GM23338 (cell line): ENCODE results near the gene PLK2. TPM values are rescaled to one million over a fixed set of nuclear protein-coding genes. Genes with fewer than 3 reads are reported as not detected.

Experiments used
- ATAC-seq: fragments of 200-7000 bp; cut with Tn5 transposase; 3 replicates; pipeline ENCODE4 v1.9.1; 2020
- DNase-seq: peaks from one replicate; pipeline ENCODE4 v3.0.0-alpha.2; 2015; ENCODE audit warnings: low spot score
- H2AFZ ChIP-seq: fragments of 200-600 bp; sonication (generic); 2 replicates; pipeline ENCODE4 v1.8.0; 2016; ENCODE audit warnings: antibody characterized with exemption, mild to moderate bottlenecking, moderate library complexity
- H3F3A ChIP-seq: fragments of 200-600 bp; sonication (generic); replicated peaks from 2 replicates; pipeline ENCODE4 v1.8.0; 2017; ENCODE audit warnings: antibody characterized with exemption, mixed run types, low read depth
- H3K27ac ChIP-seq: fragments of 200-600 bp; sonication (generic); 2 replicates; pipeline ENCODE4 v1.6.1; 2016; ENCODE audit warnings: low read depth
- H3K27me3 ChIP-seq: fragments of 200-600 bp; sonication (generic); 2 replicates; pipeline ENCODE4 v1.8.0; 2016; ENCODE audit warnings: mild to moderate bottlenecking, mixed run types, moderate library complexity; ENCODE audit not compliant: insufficient read depth
- H3K36me3 ChIP-seq: fragments of 200-600 bp; sonication (generic); 2 replicates; pipeline ENCODE4 v1.8.0; 2016; ENCODE audit warnings: mild to moderate bottlenecking; ENCODE audit not compliant: insufficient read depth
- H3K4me1 ChIP-seq: fragments of 200-600 bp; sonication (generic); 2 replicates; pipeline ENCODE4 v1.8.0; 2016; ENCODE audit warnings: mild to moderate bottlenecking, moderate library complexity; ENCODE audit not compliant: insufficient read depth
- H3K4me2 ChIP-seq: fragments of 200-600 bp; sonication (generic); 2 replicates; pipeline ENCODE4 v1.7.1; 2017; ENCODE audit warnings: mixed run types
- H3K4me3 ChIP-seq: fragments of 200-600 bp; sonication (generic); 2 replicates; pipeline ENCODE4 v1.6.1; 2016; ENCODE audit warnings: mixed run types
- H3K79me2 ChIP-seq: fragments of 200-600 bp; sonication (generic); replicated peaks from 2 replicates; pipeline ENCODE4 v1.8.0; 2017; ENCODE audit warnings: mild to moderate bottlenecking; ENCODE audit not compliant: insufficient read depth
- H3K9me2 ChIP-seq: fragments of 200-600 bp; sonication (generic); 2 replicates; pipeline ENCODE4 v1.8.0; 2017; ENCODE audit not compliant: insufficient read depth
- H4K20me1 ChIP-seq: fragments of 200-600 bp; sonication (generic); replicated peaks from 2 replicates; pipeline ENCODE4 v1.8.0; 2017; ENCODE audit warnings: mild to moderate bottlenecking; ENCODE audit not compliant: insufficient read depth
- H3K27ac Mint-ChIP-seq: 2 replicates; pipeline ENCODE4 v1.8.0; 2020; ENCODE audit warnings: inconsistent platforms, mild to moderate bottlenecking, moderate library complexity, mixed read lengths
- H3K27me3 Mint-ChIP-seq: 3 replicates; pipeline ENCODE4 v1.8.0; 2022; ENCODE audit warnings: low read depth, mild to moderate bottlenecking, moderate library complexity, mixed read lengths, inconsistent platforms; ENCODE audit not compliant: insufficient read depth, poor library complexity
- H3K36me3 Mint-ChIP-seq: 3 replicates; pipeline ENCODE4 v1.8.0; 2021; ENCODE audit warnings: low read depth, mild to moderate bottlenecking, inconsistent platforms, moderate library complexity, mixed read lengths
- H3K4me1 Mint-ChIP-seq: 3 replicates; pipeline ENCODE4 v1.8.0; 2020; ENCODE audit warnings: mild to moderate bottlenecking, inconsistent platforms, mixed read lengths
- H3K4me3 Mint-ChIP-seq: 3 replicates; pipeline ENCODE4 v1.8.0; 2021; ENCODE audit warnings: moderate library complexity, mild to moderate bottlenecking, inconsistent platforms, mixed read lengths
- H3K9me3 Mint-ChIP-seq: 3 replicates; pipeline ENCODE4 v1.8.0; 2020; ENCODE audit warnings: moderate library complexity, mild to moderate bottlenecking, inconsistent platforms, mixed read lengths
- CREB1 ChIP-seq: fragments of 250-450 bp; sonication (Bioruptor Pico); IDR thresholded peaks from 2 replicates; pipeline ENCODE4 v1.5.0; 2020; ENCODE audit warnings: low read depth, mild to moderate bottlenecking, moderate library complexity
- CTCF ChIP-seq, 2 experiments: fragments of 200-600 bp in 1 of 2; sonication (generic) in 1 of 2; conservative IDR thresholded peaks; 2 replicates each; pipeline versions ENCODE4 v1.5.1 to v1.6.1; 2016 to 2017; ENCODE audit warnings: antibody characterized with exemption in 2 of 2, low read depth in 2 of 2, mild to moderate bottlenecking in 2 of 2, moderate library complexity in 1 of 2
- ETS1 ChIP-seq: IDR thresholded peaks from 2 replicates; pipeline ENCODE4 v1.6.1; 2016; ENCODE audit warnings: antibody characterized with exemption
- EZH2 ChIP-seq: fragments of 200-600 bp; sonication (generic); IDR thresholded peaks from one replicate; pipeline ENCODE4 v1.8.0; 2017; ENCODE audit warnings: antibody characterized with exemption, mild to moderate bottlenecking, low read depth; ENCODE audit not compliant: unreplicated experiment
- EZH2phosphoT487 ChIP-seq: fragments of 200-600 bp; sonication (generic); IDR thresholded peaks from one replicate; pipeline ENCODE4 v1.8.1; 2018; ENCODE audit warnings: antibody characterized with exemption; ENCODE audit not compliant: unreplicated experiment
- NANOG ChIP-seq: IDR thresholded peaks from 2 replicates; pipeline ENCODE4 v1.6.1; 2016; ENCODE audit warnings: antibody characterized with exemption, borderline replicate concordance
- REST ChIP-seq: IDR thresholded peaks from one replicate; pipeline ENCODE4 v1.6.1; 2018; ENCODE audit warnings: antibody characterized with exemption; ENCODE audit not compliant: unreplicated experiment
- STAT1 ChIP-seq: IDR thresholded peaks from one replicate; pipeline ENCODE4 v1.6.1; 2016; ENCODE audit warnings: antibody characterized with exemption; ENCODE audit not compliant: unreplicated experiment
- ZNF114 ChIP-seq: fragments of 250-450 bp; sonication (Bioruptor Pico); IDR thresholded peaks from 2 replicates; pipeline ENCODE4 v1.5.0; 2020; ENCODE audit warnings: mild to moderate bottlenecking, moderate library complexity
- ZNF331 ChIP-seq: fragments of 250-450 bp; sonication (Bioruptor Pico); IDR thresholded peaks from 2 replicates; pipeline ENCODE4 v1.5.0; 2020; ENCODE audit warnings: low read depth, mild to moderate bottlenecking, moderate library complexity
- polyA plus RNA-seq: library from polyadenylated mRNA; unstranded; fragments of >200 nt; fragmentation: Nextera tagmentation; extraction: Ambion mirVana; gene quantifications from 2 replicates; pipeline ENCODE4 v1.2.1, GENCODE V29; 2016
- total RNA-seq: library from RNA; depleted of rRNA; stranded (reverse); fragments of >200 nt; shearing (Covaris generic); gene quantifications from 2 replicates; pipeline ENCODE4 v1.2.3, GENCODE V29; 2014

Gene PLK2
- total and polyA plus RNA-seq, 2 experiments from 2014 or later, result 13.5 to 30.0 TPM

GRCh38 chr5:58503390-58504046 lies 43.6 kb upstream of the PLK2 start:
- H3K4me3 Mint-ChIP-seq, result no peak overlapping the region
- H4K20me1 ChIP-seq, result no peaks in the 10 kb centered on the region
- H3K27me3 ChIP-seq, result no peaks in the 10 kb centered on the region
- peaks cover 3% of the 10 kb centered on the region for H3K27me3 Mint-ChIP-seq
- no peaks in the 10 kb centered on the region for H3K79me2 ChIP-seq
- H3K4me1 ChIP-seq, result peaks cover 13% of the 10 kb centered on the region
- peaks cover 20% of the 10 kb centered on the region for H3K4me1 Mint-ChIP-seq
- no peaks in the 10 kb centered on the region for H3K9me2 ChIP-seq
- H3K9me3 Mint-ChIP-seq, result no peaks in the 10 kb centered on the region
- H3K4me3 ChIP-seq, result no peak overlapping the region
- H3K36me3 ChIP-seq, result no peaks in the 10 kb centered on the region
- no peak overlapping the region for H2AFZ ChIP-seq
- no peak overlapping the region for H3K27ac Mint-ChIP-seq
- DNase-seq (peak; percentile 29), ATAC-seq (peak; percentile 53; the same call in 2 of the 3 replicates)
- no peak overlapping the region for H3K4me2 ChIP-seq
- no peak for TF ChIP-seq ZNF331 (CRISPR knock-in tag)
- no peak for TF ChIP-seq ZNF114
- no peak for TF ChIP-seq CREB1 (CRISPR knock-in tag)
- no peak for TF ChIP-seq EZH2phosphoT487
- no peak for TF ChIP-seq CTCF (conservative IDR thresholded peaks at IDR 0.05; ENCODE audit: low read depth in 2 of 2)
- no peak for TF ChIP-seq ETS1
- no peak for TF ChIP-seq NANOG
- no peaks in the 10 kb centered on the region for H3K36me3 Mint-ChIP-seq
- H3K27ac ChIP-seq, result no peak overlapping the region
- H3F3A ChIP-seq, result no peaks in the 10 kb centered on the region

GRCh38 chr5:58501778-58502417 lies 42.0 kb upstream of the PLK2 start:
- Mint-ChIP-seq H3K27ac (no peak overlapping the region), H3K4me1 (peaks cover 12% of the 10 kb centered on the region), H3K9me3 (no peaks in the 10 kb centered on the region), H3K27me3 (peaks cover 5% of the 10 kb centered on the region), H3K36me3 (no peaks in the 10 kb centered on the region), H3K4me3 (no peak overlapping the region)
- no peaks in the 10 kb centered on the region for H3F3A ChIP-seq
- H3K4me2 ChIP-seq, result no peak overlapping the region
- peak; percentile 35 to 51; a peak in 3 of 4 replicates for TF ChIP-seq CTCF (conservative IDR thresholded peaks at IDR 0.05; ENCODE audit: low read depth in 2 of 2)
- TF ChIP-seq NANOG, result no peak
- no peak for TF ChIP-seq REST
- TF ChIP-seq EZH2, result no peak
- no peak for TF ChIP-seq STAT1
- H2AFZ ChIP-seq, result no peak overlapping the region
- no peaks in the 10 kb centered on the region for H3K36me3 ChIP-seq
- peak; percentile 44 for DNase-seq
- H3K27me3 ChIP-seq, result no peaks in the 10 kb centered on the region
- no peak overlapping the region for H3K27ac ChIP-seq
- no peaks in the 10 kb centered on the region for H3K9me2 ChIP-seq
- no peaks in the 10 kb centered on the region for H3K79me2 ChIP-seq
- no peak for ATAC-seq
- no peak overlapping the region for H3K4me3 ChIP-seq
- peaks cover 13% of the 10 kb centered on the region for H3K4me1 ChIP-seq
- H4K20me1 ChIP-seq, result no peaks in the 10 kb centered on the region
